SK-N-SH (cell line): Measurements from ENCODE around the gene OR1N2.

ENCODE experiments used
- EP300 ChIP-seq, 2 experiments: IDR thresholded peaks; 2 replicates each; pipeline versions ENCODE4 v1.4.0 to v1.6.1; 2012; ENCODE audit warnings: borderline replicate concordance in 1 of 2, low read depth in 1 of 2, low read length in 1 of 2
- EZH2phosphoT487 ChIP-seq: fragments of 200-600 bp; sonication (generic); IDR thresholded peaks from 2 replicates; pipeline ENCODE4 v1.6.1; 2017; ENCODE audit warnings: low read depth, mixed run types, mild to moderate bottlenecking, antibody characterized with exemption, moderate library complexity, borderline replicate concordance
- POLR2AphosphoS5 ChIP-seq: IDR thresholded peaks from 2 replicates; pipeline ENCODE4 v1.6.1; 2012; ENCODE audit warnings: low read depth, low read length

DNA sequence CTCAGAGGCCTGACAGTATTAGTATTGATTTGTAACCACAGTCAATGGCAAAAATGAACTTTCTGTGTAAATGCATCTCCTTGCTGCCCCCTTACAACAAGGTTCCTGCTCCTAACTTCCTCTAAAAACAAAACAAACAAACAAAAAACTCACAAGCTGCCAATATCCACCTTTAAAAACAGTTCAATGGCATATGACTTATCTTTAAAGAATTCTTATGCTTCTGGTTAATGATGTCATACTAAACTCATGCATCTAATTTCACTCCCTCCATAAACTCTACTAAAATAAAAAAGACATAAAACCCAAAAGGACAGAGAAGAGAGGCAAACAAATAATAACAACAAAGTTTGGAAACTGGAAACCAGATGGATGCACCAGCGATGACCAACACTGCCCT, 16.8 kb upstream of the OR1N2 start:
- TF ChIP-seq POLR2AphosphoS5 (no peak), EP300 (IDR thresholded peaks at IDR 0.05; ENCODE audit: borderline replicate concordance in 1 of 2, low read depth in 1 of 2, low read length in 1 of 2) (no peak), EZH2phosphoT487 (no peak)
